Peyer's patch (tissue), 4 donors: ENCODE measurements around the gene HDAC11. TPM values are rescaled to one million over a fixed set of nuclear protein-coding genes. Genes with fewer than 3 reads are reported as not detected.

Source experiments
- DNase-seq, 3 donors: peaks; one replicate each; pipeline ENCODE4 v3.0.0-alpha.2; 2017 to 2019
- H3K27ac ChIP-seq, 4 donors: fragments of 200-600 bp; sonication (generic); one replicate each; pipeline ENCODE4 v1.5.1; 2016 to 2019
- H3K27me3 ChIP-seq, 2 donors: fragments of 200-600 bp; sonication (generic); one replicate each; pipeline ENCODE4 v1.5.1; 2019
- H3K36me3 ChIP-seq, 3 donors: fragments of 200-600 bp; sonication (generic); one replicate each; pipeline ENCODE4 v1.5.1; 2016 to 2019
- H3K4me1 ChIP-seq, 4 donors: fragments of 200-600 bp; sonication (generic); one replicate each; pipeline ENCODE4 v1.5.1; 2016 to 2019
- H3K4me3 ChIP-seq, 4 donors: fragments of 200-600 bp; sonication (generic); 1 replicate in 3 of 4; 2 replicates in 1 of 4; pipeline ENCODE4 v1.5.1; 2016 to 2019; ENCODE audit warnings: mild to moderate bottlenecking in 1 of 4
- H3K9me3 ChIP-seq, 4 donors: fragments of 200-600 bp; sonication (generic); one replicate each; pipeline ENCODE4 v1.5.1; 2016 to 2019; ENCODE audit warnings: mild to moderate bottlenecking in 1 of 4
- CTCF ChIP-seq, 6 experiments: fragments of 450-650 bp in 4 of 6; fragments of 200-600 bp in 2 of 6; sonication (generic) in 1 of 6; IDR thresholded peaks; one replicate each; pipeline ENCODE4 v1.5.1; 2017 to 2019; ENCODE audit warnings: antibody characterized with exemption in 6 of 6, mild to moderate bottlenecking in 3 of 6, moderate library complexity in 1 of 6
- POLR2A ChIP-seq, 2 donors: fragments of 450-650 bp; IDR thresholded peaks; one replicate each; pipeline ENCODE4 v1.5.1; 2017; ENCODE audit warnings: antibody characterized with exemption in 2 of 2, mild to moderate bottlenecking in 2 of 2, moderate library complexity in 2 of 2
- total RNA-seq, 4 donors: library from RNA; depleted of rRNA; stranded (reverse); fragments of >200 nt; gene quantifications; one replicate each; pipeline ENCODE4 v1.1.0, GENCODE V29; 2016

HDAC11 gene
- total RNA-seq, 4 donors from 2014 or later = 17.7 to 28.5 (median 21.3) TPM

GRCh38 chr3:13513051-13513912, 33.2 kb downstream of the HDAC11 start:
- peak in 1 of 3 donors; percentile 18 for DNase-seq
- Histone ChIP-seq H3K27ac (no peak overlapping the region), H3K36me3 (no peaks in the 10 kb centered on the region), H3K9me3 (no peaks in the 10 kb centered on the region), H3K27me3 (no peaks in the 10 kb centered on the region), H3K4me3 (no peak overlapping the region), H3K4me1 (no peaks in the 10 kb centered on the region)
- no peak for TF ChIP-seq POLR2A (IDR thresholded peaks at IDR 0.05)
- TF ChIP-seq CTCF (IDR thresholded peaks at IDR 0.05) = no peak

GRCh38 chr3:13513913-13514517, 33.9 kb downstream of the HDAC11 start:
- Histone ChIP-seq H3K36me3 (no peaks in the 10 kb centered on the region), H3K4me1 (no peaks in the 10 kb centered on the region), H3K27me3 (no peaks in the 10 kb centered on the region), H3K4me3 (no peak overlapping the region), H3K9me3 (no peaks in the 10 kb centered on the region), H3K27ac (no peak overlapping the region)
- DNase-seq = no peak
- TF ChIP-seq CTCF (IDR thresholded peaks at IDR 0.05) (no peak), POLR2A (IDR thresholded peaks at IDR 0.05) (no peak)

- TF ChIP-seq CTCF (IDR thresholded peaks at IDR 0.05) (no peak), POLR2A (IDR thresholded peaks at IDR 0.05) (no peak)
- no peaks in the 10 kb centered on the region for H3K27me3 ChIP-seq
- no peaks in the 10 kb centered on the region for H3K36me3 ChIP-seq
- no peaks in the 10 kb centered on the region for H3K4me1 ChIP-seq
- DNase-seq = no peak
- H3K9me3 ChIP-seq = no peaks in the 10 kb centered on the region
- H3K27ac ChIP-seq = no peak overlapping the region
- no peak overlapping the region for H3K4me3 ChIP-seq
Measured at GRCh38 chr3:13514639-13515435, 34.7 kb downstream of the HDAC11 start.

GRCh38 chr3:13515786-13516759, 36.0 kb downstream of the HDAC11 start:
- no peak for DNase-seq
- H3K4me3 ChIP-seq = no peak overlapping the region
- H3K36me3 ChIP-seq = no peaks in the 10 kb centered on the region
- H3K9me3 ChIP-seq = no peaks in the 10 kb centered on the region
- H3K4me1 ChIP-seq = no peaks in the 10 kb centered on the region
- H3K27ac ChIP-seq = no peak overlapping the region
- H3K27me3 ChIP-seq = no peaks in the 10 kb centered on the region
- TF ChIP-seq POLR2A (IDR thresholded peaks at IDR 0.05) (no peak), CTCF (IDR thresholded peaks at IDR 0.05) (no peak)

- no peak for TF ChIP-seq CTCF (IDR thresholded peaks at IDR 0.05)
- no peak for TF ChIP-seq POLR2A (IDR thresholded peaks at IDR 0.05)
- Histone ChIP-seq H3K27ac (no peak overlapping the region), H3K4me1 (no peaks in the 10 kb centered on the region), H3K27me3 (no peaks in the 10 kb centered on the region), H3K36me3 (no peaks in the 10 kb centered on the region), H3K4me3 (no peak overlapping the region), H3K9me3 (no peaks in the 10 kb centered on the region)
- DNase-seq = no peak
Measured at GRCh38 chr3:13516760-13517135, 36.6 kb downstream of the HDAC11 start.
